Naive thymus-derived CD8-positive, alpha-beta T cell (primary cell): ENCODE results near the gene EVI5. TPM values are rescaled to one million over a fixed set of nuclear protein-coding genes. Genes with fewer than 3 reads are reported as not detected.
A peak's percentile ranks its signal among the peaks of the same experiment; 100 is the strongest.

Experiments
- ATAC-seq, 2 donors: fragments of 150-1000 bp; cut with Tn5 transposase in 1 of 2; sonication (Bioruptor Pico), chemical (Tn5 transposase) in 1 of 2; 1 replicate in 1 of 2; 2 replicates in 1 of 2; pipeline ENCODE4 v1.10.0; 2021; ENCODE audit warnings: mild to moderate bottlenecking in 2 of 2, moderate library complexity in 2 of 2
- POLR2A ChIA-PET: fragments of 350-600 bp; sonication (Branson Sonifier 250); formaldehyde crosslinking; loops from one replicate; lab custom pipeline; 2021; ENCODE audit warnings: antibody characterized with exemption; lab: Charles Lee
- DNase-seq, 10 donors: peaks; one replicate each; pipeline versions ENCODE4 v3.0.0 to v3.0.0-alpha.2; 2020 to 2022
- H3K27ac Mint-ChIP-seq, 10 donors: one replicate each; pipeline ENCODE4 v1.8.0; 2020 to 2022; ENCODE audit warnings: mild to moderate bottlenecking in 10 of 10, mixed read lengths in 10 of 10, moderate library complexity in 4 of 10, inconsistent platforms in 1 of 10
- H3K27me3 Mint-ChIP-seq, 5 donors: one replicate each; pipeline ENCODE4 v1.8.0; 2021 to 2022; ENCODE audit warnings: mixed read lengths in 5 of 5
- H3K36me3 Mint-ChIP-seq, 3 donors: one replicate each; pipeline ENCODE4 v1.8.0; 2020 to 2022; ENCODE audit warnings: mixed read lengths in 3 of 3, mild to moderate bottlenecking in 2 of 3, inconsistent platforms in 1 of 3
- H3K4me1 Mint-ChIP-seq, 4 donors: one replicate each; pipeline ENCODE4 v1.8.0; 2021 to 2022; ENCODE audit warnings: mixed read lengths in 4 of 4
- H3K4me3 Mint-ChIP-seq, 10 donors: one replicate each; pipeline ENCODE4 v1.8.0; 2020 to 2022; ENCODE audit warnings: mild to moderate bottlenecking in 10 of 10, mixed read lengths in 10 of 10, moderate library complexity in 6 of 10, inconsistent platforms in 1 of 10
- H3K9me3 Mint-ChIP-seq, 9 donors: one replicate each; pipeline ENCODE4 v1.8.0; 2020 to 2022; ENCODE audit warnings: mixed read lengths in 9 of 9, mild to moderate bottlenecking in 3 of 9, inconsistent platforms in 1 of 9, moderate library complexity in 1 of 9
- polyA plus RNA-seq, 3 donors: library from polyadenylated mRNA; unstranded; fragments of 300-500 nt; fragmentation: Illumina TruSeq; gene quantifications; one replicate each; pipeline ENCODE4 v1.2.3, GENCODE V29; 2021
- total RNA-seq, 8 experiments: library from RNA in 2 of 8; stranded (reverse) in 2 of 8; gene quantifications; one replicate each; pipeline ENCODE4 v1.2.3 and lab custom pipeline; 2021 to 2026

The EVI5 gene
- total and polyA plus RNA-seq, 5 experiments from 2014 or later, result 0.18 to 1.8 (median 0.99) TPM

- DNase-seq, result no peak
- Mint-ChIP-seq H3K27me3 (peaks cover 5 to 20% (median 11%) of the 10 kb centered on the region in 5 donors), H3K36me3 (no peaks in the 10 kb centered on the region), H3K9me3 (no peaks in the 10 kb centered on the region), H3K4me1 (no peaks in the 10 kb centered on the region), H3K27ac (no peak overlapping the region), H3K4me3 (no peak overlapping the region)
- POLR2A ChIA-PET, result no interaction called here
- ATAC-seq, result no peak
Observed at GRCh38 chr1:92817137-92817697, 32.3 kb upstream of the EVI5 start.

- peaks cover 0 to under 1% (median 0%) of the 10 kb centered on the region in 3 donors for H3K36me3 Mint-ChIP-seq
- H3K4me3 Mint-ChIP-seq, result no peak overlapping the region
- no peak for ATAC-seq
- H3K9me3 Mint-ChIP-seq, result no peaks in the 10 kb centered on the region
- POLR2A ChIA-PET, result no interaction called here
- no peak overlapping the region for H3K27ac Mint-ChIP-seq
- no peak for DNase-seq
- H3K4me1 Mint-ChIP-seq, result no peaks in the 10 kb centered on the region
- peaks cover 5 to 25% (median 11%) of the 10 kb centered on the region in 5 donors for H3K27me3 Mint-ChIP-seq
Observed at GRCh38 chr1:92816732-92817131, 31.8 kb upstream of the EVI5 start.

- Mint-ChIP-seq H3K27ac (no peak overlapping the region), H3K9me3 (peaks cover 0 to 5% (median 0%) of the 10 kb centered on the region in 9 donors), H3K4me3 (no peak overlapping the region), H3K27me3 (peaks cover 4 to 18% (median 8%) of the 10 kb centered on the region in 5 donors), H3K36me3 (peaks cover 0 to 2% (median 0%) of the 10 kb centered on the region in 3 donors), H3K4me1 (peaks cover 0 to 11% (median 4%) of the 10 kb centered on the region in 4 donors)
- no peak for DNase-seq
- POLR2A ChIA-PET, result interaction anchor here (0.6 kb wide), 1 partner anchor 1053 kb away, joined by 5 read pairs; no protein-coding TSS in a partner anchor
- ATAC-seq, result no peak
Observed at GRCh38 chr1:92808381-92808780, 23.5 kb upstream of the EVI5 start.

- Mint-ChIP-seq H3K27me3 (peaks cover 0 to 6% (median 3%) of the 10 kb centered on the region in 5 donors), H3K9me3 (peaks cover 0 to 2% (median 0%) of the 10 kb centered on the region in 9 donors), H3K36me3 (no peaks in the 10 kb centered on the region), H3K4me3 (no peak overlapping the region), H3K27ac (no peak overlapping the region), H3K4me1 (peaks cover 0 to 11% (median 4%) of the 10 kb centered on the region in 4 donors)
- no peak for DNase-seq
- no peak for ATAC-seq
- POLR2A ChIA-PET, result no interaction called here
Observed at GRCh38 chr1:92805216-92805615, 20.3 kb upstream of the EVI5 start.

GRCh38 chr1:92804721-92805201 is 19.9 kb upstream of the EVI5 start:
- H3K4me3 Mint-ChIP-seq, result peak overlapping the region in 1 of 10 donors; percentile 2
- peaks cover 0 to 6% (median 3%) of the 10 kb centered on the region in 5 donors for H3K27me3 Mint-ChIP-seq
- peaks cover 0 to 11% (median 4%) of the 10 kb centered on the region in 4 donors for H3K4me1 Mint-ChIP-seq
- peaks cover 0 to 2% (median 0%) of the 10 kb centered on the region in 9 donors for H3K9me3 Mint-ChIP-seq
- POLR2A ChIA-PET, result no interaction called here
- ATAC-seq (peak; percentile 57 to 65), DNase-seq (peak in 1 of 10 donors; percentile 12)
- no peaks in the 10 kb centered on the region for H3K36me3 Mint-ChIP-seq
- peak overlapping the region in 1 of 10 donors; percentile 59 for H3K27ac Mint-ChIP-seq

GRCh38 chr1:92803140-92803887 is 18.4 kb upstream of the EVI5 start:
- Mint-ChIP-seq H3K36me3 (no peaks in the 10 kb centered on the region), H3K4me3 (no peak overlapping the region), H3K27ac (no peak overlapping the region), H3K9me3 (peaks cover 0 to 2% (median 0%) of the 10 kb centered on the region in 9 donors), H3K27me3 (peaks cover 0 to 6% (median 4%) of the 10 kb centered on the region in 5 donors), H3K4me1 (peaks cover 0 to 11% (median 4%) of the 10 kb centered on the region in 4 donors)
- DNase-seq, result no peak
- POLR2A ChIA-PET, result no interaction called here
- ATAC-seq, result no peak

- ATAC-seq (no peak), DNase-seq (no peak)
- Mint-ChIP-seq H3K36me3 (no peaks in the 10 kb centered on the region), H3K9me3 (peaks cover 0 to 2% (median 0%) of the 10 kb centered on the region in 9 donors), H3K4me1 (no peaks in the 10 kb centered on the region), H3K27ac (no peak overlapping the region), H3K27me3 (peaks cover 5 to 30% (median 14%) of the 10 kb centered on the region in 5 donors), H3K4me3 (no peak overlapping the region)
- POLR2A ChIA-PET, result interaction anchor here (0.6 kb wide), 1 partner anchor 13 kb away, joined by 3 read pairs; the partner anchor contains the start of gene EVI5
Observed at GRCh38 chr1:92797961-92798360, 13.1 kb upstream of the EVI5 start.

GRCh38 chr1:92797297-92797696 is 12.4 kb upstream of the EVI5 start:
- Mint-ChIP-seq H3K4me1 (no peaks in the 10 kb centered on the region), H3K27ac (no peak overlapping the region), H3K9me3 (peaks cover 0 to 2% (median 0%) of the 10 kb centered on the region in 9 donors), H3K36me3 (no peaks in the 10 kb centered on the region), H3K4me3 (no peak overlapping the region), H3K27me3 (peaks cover 5 to 33% (median 19%) of the 10 kb centered on the region in 5 donors)
- POLR2A ChIA-PET, result no interaction called here
- ATAC-seq (no peak), DNase-seq (no peak)

- Mint-ChIP-seq H3K9me3 (peaks cover 0 to 2% (median 0%) of the 10 kb centered on the region in 9 donors), H3K27ac (no peak overlapping the region), H3K27me3 (peaks cover 2 to 41% (median 19%) of the 10 kb centered on the region in 5 donors), H3K4me1 (no peaks in the 10 kb centered on the region), H3K36me3 (no peaks in the 10 kb centered on the region), H3K4me3 (no peak overlapping the region)
- POLR2A ChIA-PET, result no interaction called here
- DNase-seq, result no peak
- no peak for ATAC-seq
Observed at GRCh38 chr1:92795166-92795565, 10.3 kb upstream of the EVI5 start.

- Mint-ChIP-seq H3K9me3 (peaks cover 0 to 2% (median 0%) of the 10 kb centered on the region in 9 donors), H3K27me3 (peaks cover 2 to 45% (median 16%) of the 10 kb centered on the region in 5 donors), H3K36me3 (no peaks in the 10 kb centered on the region), H3K27ac (no peak overlapping the region), H3K4me3 (no peak overlapping the region), H3K4me1 (no peaks in the 10 kb centered on the region)
- no peak for DNase-seq
- ATAC-seq, result no peak
- POLR2A ChIA-PET, result no interaction called here
Observed at GRCh38 chr1:92792340-92792782, 7.5 kb upstream of the EVI5 start.

GRCh38 chr1:92791487-92792066 is 6.7 kb upstream of the EVI5 start:
- no peaks in the 10 kb centered on the region for H3K36me3 Mint-ChIP-seq

GRCh38 chr1:92790867-92791266 is 6.0 kb upstream of the EVI5 start:
- POLR2A ChIA-PET, result no interaction called here
- peaks cover 9 to 50% (median 23%) of the 10 kb centered on the region in 5 donors for H3K27me3 Mint-ChIP-seq
- H3K36me3 Mint-ChIP-seq, result no peaks in the 10 kb centered on the region
- H3K4me1 Mint-ChIP-seq, result peaks cover 0 to 5% (median 0%) of the 10 kb centered on the region in 4 donors
- H3K27ac Mint-ChIP-seq, result no peak overlapping the region
- H3K4me3 Mint-ChIP-seq, result no peak overlapping the region
- DNase-seq, result no peak
- no peak for ATAC-seq
- H3K9me3 Mint-ChIP-seq, result peaks cover 0 to 2% (median 0%) of the 10 kb centered on the region in 9 donors

More at GRCh38 chr1:92791487-92792066, 6.7 kb upstream of the EVI5 start:
- H3K9me3 Mint-ChIP-seq, result peaks cover 0 to 2% (median 0%) of the 10 kb centered on the region in 9 donors
- no peak for DNase-seq
- peaks cover 6 to 45% (median 19%) of the 10 kb centered on the region in 5 donors for H3K27me3 Mint-ChIP-seq
- ATAC-seq, result no peak
- H3K4me1 Mint-ChIP-seq, result peaks cover 0 to 2% (median 0%) of the 10 kb centered on the region in 4 donors
- H3K27ac Mint-ChIP-seq, result no peak overlapping the region
- H3K4me3 Mint-ChIP-seq, result no peak overlapping the region
- POLR2A ChIA-PET, result no interaction called here
